Prostate gland (tissue), 2 donors: Measurements from ENCODE around the gene TAF7.

Experiments used
- CTCF ChIP-seq, 4 experiments: fragments of 200-600 bp in 2 of 4; fragments of 450-650 bp in 2 of 4; sonication (generic) in 2 of 4; IDR thresholded peaks; 1 replicate in 3 of 4; 2 replicates in 1 of 4; pipeline ENCODE4 v1.5.1; 2016 to 2019; ENCODE audit warnings: antibody characterized with exemption in 4 of 4, mild to moderate bottlenecking in 2 of 4, moderate library complexity in 2 of 4
- POLR2A ChIP-seq: fragments of 450-650 bp; IDR thresholded peaks from one replicate; pipeline ENCODE4 v1.6.1; 2016; ENCODE audit warnings: antibody characterized with exemption, mild to moderate bottlenecking
- POLR2AphosphoS5 ChIP-seq: sonication (generic); formaldehyde crosslinking; IDR thresholded peaks from one replicate; pipeline ENCODE4 v1.6.1; 2017; ENCODE audit warnings: antibody characterized with exemption

GRCh38 chr5:141356950-141357349, 36.4 kb upstream of the TAF7 start:
- TF ChIP-seq CTCF (IDR thresholded peaks at IDR 0.05) (no peak), POLR2AphosphoS5 (no peak), POLR2A (no peak)
